HG02870 (cell line): Measurements from ENCODE around the gene FAM135A.
A peak's percentile ranks its signal among the peaks of the same experiment; 100 is the strongest.

Experiments
- ATAC-seq: cut with Tn5 transposase; IDR thresholded peaks from one replicate; pipeline ENCODE4 v1.9.1; 2021; ENCODE audit warnings: mild to moderate bottlenecking, moderate library complexity; ENCODE audit not compliant: unreplicated experiment

Gene FAM135A

GRCh38 chr6:70413114-70413991, at the start of gene FAM135A:
Gene FAM135A (plus strand): TSS chr6:70413508. CDS start chr6:70428343, 14,835 bp downstream.
- peak; percentile 82 for ATAC-seq

- ATAC-seq = no peak
Observed at GRCh38 chr6:70363741-70364493, 49.4 kb upstream of the FAM135A start.

GRCh38 chr6:70369332-70369950, 43.9 kb upstream of the FAM135A start:
- ATAC-seq = peak; percentile 79

- no peak for ATAC-seq
Observed at GRCh38 chr6:70370496-70370895, 42.8 kb upstream of the FAM135A start.

DNA sequence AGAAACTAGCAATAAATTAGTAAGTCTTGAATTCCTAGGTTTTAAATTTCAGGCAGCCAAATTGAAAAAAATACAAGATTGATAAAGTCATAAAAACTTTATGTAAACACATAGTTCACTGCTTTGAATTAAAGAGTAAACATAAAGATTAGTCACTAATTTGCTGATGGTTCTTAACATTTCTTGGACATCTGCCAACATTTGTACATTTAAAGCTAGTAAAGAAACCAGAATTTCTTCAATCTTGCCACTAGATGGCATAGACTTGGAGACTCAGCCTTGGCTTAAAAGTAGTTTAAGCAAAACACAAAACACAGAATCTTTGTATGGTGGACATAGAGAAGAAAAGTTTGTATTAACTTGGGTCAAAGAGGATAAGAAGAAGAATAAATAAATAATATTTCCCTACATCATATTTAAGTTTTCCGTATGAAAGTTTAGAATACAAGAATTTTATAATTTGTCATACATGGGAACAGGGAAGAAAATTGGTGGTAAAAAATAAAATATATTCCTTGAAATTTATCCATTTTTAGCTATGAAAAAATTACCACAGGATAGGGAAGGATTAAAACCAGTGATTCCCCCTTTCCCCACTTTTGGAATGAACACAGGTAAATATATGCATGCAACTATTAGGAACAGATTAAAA, 41.7 kb upstream of the FAM135A start:
- peak; percentile 47 for ATAC-seq

GRCh38 chr6:70375166-70375565, 38.1 kb upstream of the FAM135A start:
- no peak for ATAC-seq

- no peak for ATAC-seq
Observed at GRCh38 chr6:70375882-70376281, 37.4 kb upstream of the FAM135A start.

DNA sequence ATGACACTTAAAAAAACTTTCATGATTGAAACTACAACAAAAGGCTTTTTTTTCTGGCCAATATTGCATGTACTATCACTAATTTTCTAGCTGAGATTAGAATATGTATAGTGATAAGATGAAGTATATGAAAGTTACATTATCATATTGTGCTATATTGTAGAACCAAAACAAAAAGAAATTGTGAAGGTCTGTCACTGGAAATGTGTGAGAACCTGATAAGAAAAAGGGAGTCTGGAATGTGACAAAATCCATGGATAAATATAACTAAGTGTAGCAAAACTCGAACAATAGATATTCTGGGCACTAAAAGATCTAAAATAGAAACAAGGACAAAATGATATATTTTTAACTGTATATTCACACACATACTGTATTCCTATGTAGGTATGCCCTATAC, 36.7 kb upstream of the FAM135A start:
- no peak for ATAC-seq

DNA sequence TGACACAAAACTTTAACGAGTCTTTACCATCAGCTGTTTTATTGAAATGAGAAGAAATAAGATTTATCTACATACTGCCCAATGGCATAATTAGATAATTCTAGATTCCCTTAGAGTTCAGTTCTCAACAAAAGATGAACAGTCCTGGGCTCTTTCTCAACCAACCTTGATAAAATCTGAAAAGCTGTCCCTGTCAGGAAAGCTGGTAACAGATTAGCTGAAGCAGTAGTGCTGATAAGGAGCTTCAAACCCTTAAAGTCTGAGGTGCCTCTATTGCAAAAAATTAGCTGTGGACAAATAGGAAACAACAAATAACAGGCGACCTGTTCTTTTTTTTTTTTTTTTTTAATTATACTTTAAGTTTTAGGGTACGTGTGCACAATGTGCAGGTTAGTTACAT, 35.9 kb upstream of the FAM135A start:
- ATAC-seq = no peak

DNA sequence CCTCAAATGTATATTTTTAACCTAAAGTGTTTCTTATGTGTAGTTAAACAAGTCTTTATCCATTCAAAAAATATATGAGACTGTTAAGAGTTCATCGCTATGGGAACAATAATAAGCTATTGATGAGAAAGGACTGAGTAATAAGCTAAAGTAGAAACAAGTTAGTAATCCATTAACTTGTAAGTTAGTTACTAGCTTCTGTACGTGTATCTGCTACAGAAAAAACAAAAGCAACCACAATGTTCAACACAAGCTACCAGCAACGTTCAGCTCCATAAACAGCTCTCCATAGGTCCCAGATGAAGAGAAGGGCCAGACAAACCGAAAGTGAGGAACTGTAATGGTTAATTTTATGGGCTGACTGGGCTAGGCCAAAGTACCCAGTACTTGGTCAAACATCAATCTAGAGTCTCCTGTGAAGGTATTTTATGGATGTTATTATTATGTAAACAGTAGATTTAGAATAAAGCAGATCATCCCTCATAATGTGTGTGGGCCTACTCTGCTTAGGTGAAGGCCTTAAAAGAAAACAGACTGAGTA, 33.8 kb upstream of the FAM135A start:
- ATAC-seq = no peak

- peak; percentile 98 for ATAC-seq
Observed at GRCh38 chr6:70380252-70380651, 33.1 kb upstream of the FAM135A start.

- no peak for ATAC-seq
Observed at GRCh38 chr6:70380771-70381416, 32.4 kb upstream of the FAM135A start.

DNA sequence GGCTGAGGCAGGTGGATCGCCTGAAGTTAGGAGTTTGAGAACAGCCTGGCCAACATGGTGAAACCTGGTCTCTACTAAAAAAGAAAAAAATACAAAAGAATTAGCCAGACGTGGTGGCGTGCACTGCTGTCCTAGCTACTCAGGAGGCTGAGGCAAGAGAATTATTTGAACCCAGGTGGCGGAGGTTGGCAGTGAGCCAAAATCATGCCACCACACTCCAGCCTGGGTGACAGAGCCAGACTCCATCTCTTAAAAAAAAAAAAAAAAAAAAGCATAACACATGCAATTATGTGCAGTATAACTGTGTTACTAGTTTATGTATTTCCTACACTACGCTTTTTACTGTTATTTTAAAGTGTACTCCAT, 31.9 kb upstream of the FAM135A start:
- no peak for ATAC-seq

DNA sequence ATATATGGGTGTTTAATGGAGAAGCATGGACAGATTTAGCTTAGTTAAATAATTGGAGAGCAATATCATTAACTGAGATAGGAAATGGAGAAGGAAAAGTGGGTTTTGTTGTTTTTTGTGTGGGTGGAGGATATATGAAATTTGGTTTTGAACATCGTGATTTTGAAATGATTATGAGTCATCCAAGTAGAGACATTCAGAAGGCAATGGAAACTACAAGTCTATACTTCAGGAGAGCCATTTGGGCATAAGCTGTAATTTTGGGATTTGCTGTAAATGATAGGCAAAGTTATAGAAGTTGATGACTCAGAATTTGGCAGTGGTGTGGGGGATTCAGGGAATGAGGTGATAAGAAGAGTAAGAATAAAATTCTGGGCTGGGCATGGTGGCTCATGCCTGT, 27.4 kb upstream of the FAM135A start:
- no peak for ATAC-seq

GRCh38 chr6:70388814-70389213, 24.5 kb upstream of the FAM135A start:
- no peak for ATAC-seq

DNA sequence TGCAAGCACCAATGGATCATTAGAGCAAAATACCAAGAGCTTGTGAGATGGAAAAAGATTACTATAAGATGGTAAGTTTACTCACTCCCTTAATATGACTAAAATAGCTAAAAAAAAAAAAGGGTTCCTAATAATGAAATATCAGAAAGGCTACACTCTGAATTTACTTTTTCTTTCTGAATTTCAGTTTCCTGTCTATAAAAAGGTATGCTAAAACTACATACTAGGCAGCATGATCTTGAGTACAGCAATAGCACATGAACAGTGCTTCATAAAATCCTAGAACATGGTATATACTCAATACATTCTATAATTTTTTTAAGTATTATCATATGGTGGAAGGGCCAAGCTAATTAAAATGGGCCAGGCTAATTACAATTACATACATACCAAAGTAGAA, 24.0 kb upstream of the FAM135A start:
- no peak for ATAC-seq

DNA sequence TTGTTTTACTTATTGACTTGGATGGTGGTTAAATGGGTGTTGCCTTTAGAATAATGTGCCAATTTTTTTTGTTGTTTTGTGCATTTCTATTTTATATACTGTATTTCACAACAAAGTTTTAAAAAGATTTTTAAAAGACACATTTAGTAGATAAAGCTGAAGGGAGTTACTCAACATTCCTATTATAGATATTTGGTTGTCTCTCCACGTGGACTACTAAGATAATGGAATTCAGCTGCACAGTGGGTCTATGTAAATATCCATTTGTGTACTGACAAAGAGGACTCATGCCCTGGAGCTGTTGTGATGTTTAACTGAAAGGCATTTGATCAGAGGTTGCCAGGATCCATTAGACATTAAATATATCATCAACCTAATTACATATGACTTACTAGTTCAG, 23.2 kb upstream of the FAM135A start:
- ATAC-seq = no peak

GRCh38 chr6:70391492-70391891, 21.8 kb upstream of the FAM135A start:
- no peak for ATAC-seq

GRCh38 chr6:70394518-70395300, 18.6 kb upstream of the FAM135A start:
- ATAC-seq = no peak

DNA sequence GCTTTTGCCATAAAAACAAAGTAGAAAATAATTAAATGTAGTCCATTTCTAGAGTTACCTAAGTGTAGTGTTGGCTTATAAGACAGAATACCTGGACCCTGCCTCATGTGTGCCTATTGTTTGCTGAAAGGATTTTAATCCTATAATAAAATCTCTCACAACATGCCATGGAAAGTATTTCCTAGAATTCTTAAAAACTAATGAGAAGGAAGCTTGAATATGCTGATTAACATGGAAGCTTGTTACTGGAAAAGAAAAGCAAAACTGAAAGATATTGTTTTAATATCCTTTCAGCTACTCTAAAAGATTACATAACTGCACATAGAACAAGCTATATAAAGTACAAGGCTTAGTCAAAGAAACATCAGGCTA, 18.0 kb upstream of the FAM135A start:
- ATAC-seq = no peak
